Suprapubic skin (tissue), 4 donors: ENCODE results near the gene BCL6B. TPM values are rescaled to one million over a fixed set of nuclear protein-coding genes. Genes with fewer than 3 reads are reported as not detected.
A peak's percentile ranks its signal among the peaks of the same experiment; 100 is the strongest.
"Not testable (repeated sequence)": the region's sequence is repeated elsewhere in the genome, so short reads cannot be mapped to it uniquely, and the experiment has no call there.

Source experiments
- DNase-seq, 2 donors: peaks; one replicate each; pipeline ENCODE4 v3.0.0-alpha.2; 2019; ENCODE audit warnings: low spot score in 2 of 2
- H3K27ac ChIP-seq: fragments of 200-600 bp; sonication (generic); one replicate; pipeline ENCODE4 v1.5.1; 2019
- H3K27me3 ChIP-seq: fragments of 200-600 bp; sonication (generic); one replicate; pipeline ENCODE4 v1.5.1; 2019
- H3K36me3 ChIP-seq: fragments of 200-600 bp; sonication (generic); one replicate; pipeline ENCODE4 v1.5.1; 2019
- H3K4me1 ChIP-seq: fragments of 200-600 bp; sonication (generic); one replicate; pipeline ENCODE4 v1.5.1; 2019
- H3K4me3 ChIP-seq: fragments of 200-600 bp; sonication (generic); one replicate; pipeline ENCODE4 v1.5.1; 2019; ENCODE audit warnings: mild to moderate bottlenecking
- H3K9me3 ChIP-seq: fragments of 200-600 bp; sonication (generic); one replicate; pipeline ENCODE4 v1.5.1; 2019
- CTCF ChIP-seq, 2 donors: fragments of 200-600 bp in 1 of 2; fragments of 450-650 bp in 1 of 2; sonication (generic) in 1 of 2; IDR thresholded peaks; one replicate each; pipeline ENCODE4 v1.5.1; 2016 to 2019; ENCODE audit warnings: antibody characterized with exemption in 2 of 2, mild to moderate bottlenecking in 1 of 2, moderate library complexity in 1 of 2
- EP300 ChIP-seq: sonication (generic); formaldehyde crosslinking; IDR thresholded peaks from one replicate; pipeline ENCODE4 v1.6.1; 2017; ENCODE audit warnings: antibody characterized with exemption
- POLR2A ChIP-seq, 2 donors: fragments of 450-650 bp; IDR thresholded peaks; one replicate each; pipeline ENCODE4 v1.6.1; 2017; ENCODE audit warnings: antibody characterized with exemption in 2 of 2, mild to moderate bottlenecking in 2 of 2, moderate library complexity in 2 of 2
- POLR2AphosphoS5 ChIP-seq, 3 donors: sonication (generic); formaldehyde crosslinking; IDR thresholded peaks; one replicate each; pipeline ENCODE4 v1.6.1; 2017; ENCODE audit warnings: antibody characterized with exemption in 3 of 3
- WGBS: methylation state at CpG from one replicate; pipeline ENCODE4 v1.1.5; 2018; 5-methylcytosine and 5-hydroxymethylcytosine counted together
- total RNA-seq, 4 donors: library from RNA; depleted of rRNA; stranded (reverse); fragments of >200 nt; gene quantifications; one replicate each; pipeline ENCODE4 v1.1.0, GENCODE V29; 2016

Gene BCL6B
- 1 to 10 TPM; 1.6 to 3.1 (median 1.8) TPM for total RNA-seq

DNA sequence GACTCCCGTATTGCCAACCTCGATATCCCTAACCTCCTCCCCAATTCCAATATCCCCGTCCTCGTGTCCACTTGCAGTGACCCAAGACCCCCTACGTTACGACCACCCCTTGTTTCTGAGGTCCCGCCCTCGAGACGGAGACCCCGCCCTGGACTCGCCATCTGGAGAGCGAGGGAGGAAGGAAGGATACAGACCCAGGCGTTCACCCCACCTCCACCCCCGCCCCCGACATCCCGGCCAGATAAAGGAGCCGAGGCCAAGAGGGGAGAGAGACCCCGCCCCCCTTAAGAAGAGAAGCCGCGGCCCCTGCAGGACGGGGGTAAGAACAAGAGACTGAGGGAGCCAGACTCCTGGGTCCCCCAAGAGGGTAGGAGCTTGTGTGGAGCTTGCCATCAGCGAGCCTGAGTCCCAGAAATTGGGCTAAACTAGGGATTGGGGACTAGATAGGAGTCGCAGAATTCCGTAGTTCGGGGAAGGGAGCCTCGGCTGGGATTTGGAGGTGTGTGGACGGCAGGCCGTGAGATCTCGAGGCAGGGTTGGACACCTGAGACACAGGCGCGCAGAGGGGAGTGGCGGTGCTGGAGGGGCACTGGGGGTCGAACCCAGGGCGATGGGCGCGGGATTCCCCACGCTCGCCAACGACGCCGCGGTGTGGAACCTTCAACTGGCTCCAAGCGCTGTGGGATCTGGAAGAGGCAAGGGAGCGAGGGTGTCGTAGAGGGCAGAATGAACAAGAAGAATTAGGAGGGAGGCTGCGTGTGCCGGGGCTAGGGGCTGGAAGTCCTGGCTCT, at the start of gene BCL6B:
TSS of gene BCL6B (plus strand) at position 270 of the 791 bp plus-strand sequence. CDS start 622 bp downstream, outside the sequence.
- TF ChIP-seq CTCF (IDR thresholded peaks at IDR 0.05) (no peak), EP300 (no peak), POLR2AphosphoS5 (IDR thresholded peaks at IDR 0.05) (no peak), POLR2A (IDR thresholded peaks at IDR 0.05) (no peak)
- Histone ChIP-seq H3K4me3 (peak within 1 kb of the TSS; percentile 44), H3K27ac (peak within 1 kb of the TSS; percentile 86), H3K27me3 (no peaks in the 10 kb centered on the region), H3K36me3 (no peaks in the 10 kb centered on the region), H3K4me1 (peaks cover 49% of the 10 kb centered on the region), H3K9me3 (no peaks in the 10 kb centered on the region)
- WGBS, result 6% methylated on average over 47 of the region's 47 CpGs
- peak in 1 of 2 donors; percentile 80 for DNase-seq

DNA sequence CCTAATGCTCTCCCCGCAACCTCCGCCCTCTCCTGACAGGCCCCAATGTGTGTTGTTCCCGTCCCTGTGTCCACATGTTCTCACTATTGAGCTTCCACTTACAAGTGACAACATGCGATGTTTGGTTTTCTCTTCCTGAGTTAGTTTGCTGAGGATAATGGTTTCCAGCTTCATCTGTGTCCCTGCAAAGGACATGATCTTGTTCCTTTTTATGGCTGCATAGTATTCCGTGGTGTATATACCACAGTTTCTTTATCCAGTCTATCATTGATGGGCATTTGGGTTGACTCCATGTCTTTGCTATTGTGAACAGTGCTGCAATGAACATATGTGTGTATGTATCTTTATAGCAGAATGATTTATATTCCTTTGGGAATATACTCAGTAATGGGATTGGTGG, 43.4 kb upstream of the BCL6B start:
- not testable (repeated sequence) for DNase-seq, H3K4me3 ChIP-seq, H3K27ac ChIP-seq, H3K36me3 ChIP-seq, H3K9me3 ChIP-seq, H3K27me3 ChIP-seq, H3K4me1 ChIP-seq
- 92% methylated on average over 5 of the region's 5 CpGs for WGBS

DNA sequence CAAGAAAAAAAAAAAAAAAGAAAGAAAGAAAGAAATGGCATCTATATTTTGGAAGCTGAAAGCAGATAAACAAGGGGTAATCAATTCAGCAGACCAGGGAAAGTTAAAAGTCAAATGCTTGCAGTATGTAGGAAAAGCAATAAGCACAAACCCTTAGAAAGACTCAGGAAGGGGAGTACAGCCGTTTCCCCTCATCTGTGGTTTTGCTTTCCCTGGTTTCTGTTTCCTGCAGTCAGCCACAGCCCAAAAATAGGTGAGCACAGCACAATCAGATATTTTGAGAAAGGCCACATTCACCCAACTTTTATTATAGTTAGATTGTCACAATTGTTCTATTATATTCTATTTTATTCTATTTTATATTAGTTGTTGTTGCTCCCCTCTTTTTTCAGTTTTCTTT, 41.4 kb upstream of the BCL6B start:
- no peak overlapping the region for H3K27ac ChIP-seq
- DNase-seq, result no peak
- H3K4me1 ChIP-seq, result no peaks in the 10 kb centered on the region
- TF ChIP-seq POLR2A (IDR thresholded peaks at IDR 0.05) (no peak), POLR2AphosphoS5 (IDR thresholded peaks at IDR 0.05) (no peak), CTCF (IDR thresholded peaks at IDR 0.05) (no peak), EP300 (no peak)
- H3K27me3 ChIP-seq, result no peaks in the 10 kb centered on the region
- 54% methylated on average over 1 of the region's 1 CpG for WGBS
- no peaks in the 10 kb centered on the region for H3K36me3 ChIP-seq
- H3K9me3 ChIP-seq, result no peaks in the 10 kb centered on the region
- H3K4me3 ChIP-seq, result no peak overlapping the region

DNA sequence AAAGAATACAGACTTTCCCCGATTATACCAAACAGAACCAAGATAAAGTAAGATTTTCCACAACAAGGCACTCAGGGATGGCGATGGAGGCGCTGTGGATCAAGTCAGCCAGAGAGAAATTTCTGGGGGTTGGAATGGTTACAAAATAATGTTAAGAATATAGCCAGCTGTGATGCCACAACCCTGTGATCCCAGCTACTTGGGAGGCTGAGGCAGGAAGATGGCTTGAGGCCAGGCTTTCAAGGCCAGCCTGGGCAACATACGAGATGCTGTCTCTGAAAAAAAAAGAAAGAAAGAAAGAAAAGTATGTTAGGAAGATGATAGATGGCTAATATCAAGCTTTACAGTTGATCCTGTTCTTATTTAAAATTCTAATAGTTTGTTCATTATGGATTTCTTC, 37.6 kb upstream of the BCL6B start:
- H3K4me3 ChIP-seq, result no peak overlapping the region
- no peaks in the 10 kb centered on the region for H3K4me1 ChIP-seq
- WGBS, result 69% methylated on average over 4 of the region's 4 CpGs
- no peaks in the 10 kb centered on the region for H3K9me3 ChIP-seq
- no peak overlapping the region for H3K27ac ChIP-seq
- DNase-seq, result no peak
- no peaks in the 10 kb centered on the region for H3K36me3 ChIP-seq
- no peaks in the 10 kb centered on the region for H3K27me3 ChIP-seq
- TF ChIP-seq CTCF (IDR thresholded peaks at IDR 0.05) (no peak), POLR2A (IDR thresholded peaks at IDR 0.05) (no peak), POLR2AphosphoS5 (IDR thresholded peaks at IDR 0.05) (no peak), EP300 (no peak)

- no peaks in the 10 kb centered on the region for H3K9me3 ChIP-seq
- no peak overlapping the region for H3K4me3 ChIP-seq
- 59% methylated on average over 3 of the region's 3 CpGs for WGBS
- no peaks in the 10 kb centered on the region for H3K36me3 ChIP-seq
- no peak for TF ChIP-seq POLR2A (IDR thresholded peaks at IDR 0.05)
- no peak for TF ChIP-seq EP300
- H3K27me3 ChIP-seq, result no peaks in the 10 kb centered on the region
- H3K27ac ChIP-seq, result no peak overlapping the region
- no peak for DNase-seq
- no peaks in the 10 kb centered on the region for H3K4me1 ChIP-seq
Measured at GRCh38 chr17:6986676-6987075, 36.2 kb upstream of the BCL6B start.

- whole genome bisulfite sequencing, result 90% methylated on average over 2 of the region's 2 CpGs
- Histone ChIP-seq H3K9me3 (no peaks in the 10 kb centered on the region), H3K27ac (no peak overlapping the region), H3K27me3 (no peaks in the 10 kb centered on the region), H3K4me1 (no peaks in the 10 kb centered on the region), H3K36me3 (no peaks in the 10 kb centered on the region), H3K4me3 (no peak overlapping the region)
- no peak for DNase-seq
- TF ChIP-seq POLR2A (IDR thresholded peaks at IDR 0.05), result no peak
Measured at GRCh38 chr17:6989779-6990178, 33.1 kb upstream of the BCL6B start.

DNA sequence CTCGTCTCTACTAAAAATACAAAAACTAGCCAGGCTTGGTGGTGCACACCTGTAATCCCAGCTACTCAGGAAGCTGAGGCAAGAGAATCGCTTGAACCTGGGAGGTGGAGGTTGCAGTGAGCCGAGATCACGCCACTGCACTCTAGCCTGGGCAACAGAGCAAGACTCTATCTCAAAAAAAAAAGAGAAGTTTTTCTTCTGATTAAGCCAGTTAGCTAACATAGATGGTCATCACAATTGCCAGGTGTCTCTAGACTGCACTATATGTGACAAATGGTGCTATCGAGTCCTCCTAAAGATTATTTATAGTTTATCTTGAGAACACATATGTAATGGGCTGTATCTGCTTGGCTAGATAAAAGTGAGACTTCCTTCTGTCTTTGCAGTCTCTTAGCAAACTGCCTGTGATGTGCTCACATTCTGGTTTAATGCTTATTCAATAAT, 29.2 kb upstream of the BCL6B start:
- not testable (repeated sequence) for DNase-seq

More for the DNA sequence above, 29.2 kb upstream of the BCL6B start:
- WGBS, result 74% methylated on average over 5 of the region's 5 CpGs
- H3K27me3 ChIP-seq, H3K9me3 ChIP-seq, H3K27ac ChIP-seq, H3K36me3 ChIP-seq, H3K4me3 ChIP-seq: not testable (repeated sequence)
- H3K4me1 ChIP-seq, result peaks cover 16% of the 10 kb centered on the region
